ENCODE data around the gene TMTC1. TPM values are rescaled to one million over a fixed set of nuclear protein-coding genes. Genes with fewer than 3 reads are reported as not detected.

TMTC1 gene
- total and polyA plus RNA-seq, 10 donors = 3.4 to 210 (median 137) TPM

DNA sequence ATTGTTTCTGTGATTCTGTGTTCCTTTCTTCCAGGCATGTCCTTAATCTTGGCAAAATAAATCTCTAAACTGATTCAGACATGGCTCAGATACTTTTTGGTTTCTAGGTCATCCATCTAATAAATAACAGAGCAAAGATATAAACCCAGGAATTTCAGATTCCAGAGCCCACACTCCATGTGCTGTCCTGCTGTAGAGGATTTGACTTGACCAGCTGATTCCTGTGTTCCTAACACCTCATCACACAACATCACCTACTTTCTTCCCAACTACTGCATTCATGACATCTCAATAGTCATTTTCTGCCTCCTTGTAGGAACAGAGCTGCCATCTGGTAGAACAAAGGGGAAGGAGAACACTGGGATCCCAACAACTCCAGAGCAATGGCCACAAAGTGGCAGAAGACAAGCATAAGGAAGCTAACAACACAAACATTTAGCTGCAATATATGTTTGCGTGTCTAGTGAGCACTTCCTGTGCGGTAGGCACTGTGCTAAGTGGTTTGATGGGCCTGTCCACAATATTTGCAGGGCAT lies 194.4 kb downstream of the TMTC1 start:
- WGBS, 5 donors = 91 to 96% (median 92%) methylated on average over 2 of the region's 2 CpGs
- DNase-seq = no peak
- peaks cover 0 to 5% (median 0%) of the 10 kb centered on the region in 7 donors for H3K27me3 ChIP-seq (replicated peaks in 1 of 7)
- H3K36me3 ChIP-seq = peaks cover 0 to 10% (median 0%) of the 10 kb centered on the region in 6 donors
- H3K9me3 ChIP-seq = no peaks in the 10 kb centered on the region
- H3K4me3 ChIP-seq = no peak overlapping the region
- H3K4me1 ChIP-seq = peaks cover 0 to 11% (median 3%) of the 10 kb centered on the region in 6 donors
- TF ChIP-seq POLR2A (IDR thresholded peaks at IDR 0.05) (no peak), POLR2AphosphoS5 (IDR thresholded peaks at IDR 0.05) (no peak)
- TF ChIP-seq, protein P1, sequence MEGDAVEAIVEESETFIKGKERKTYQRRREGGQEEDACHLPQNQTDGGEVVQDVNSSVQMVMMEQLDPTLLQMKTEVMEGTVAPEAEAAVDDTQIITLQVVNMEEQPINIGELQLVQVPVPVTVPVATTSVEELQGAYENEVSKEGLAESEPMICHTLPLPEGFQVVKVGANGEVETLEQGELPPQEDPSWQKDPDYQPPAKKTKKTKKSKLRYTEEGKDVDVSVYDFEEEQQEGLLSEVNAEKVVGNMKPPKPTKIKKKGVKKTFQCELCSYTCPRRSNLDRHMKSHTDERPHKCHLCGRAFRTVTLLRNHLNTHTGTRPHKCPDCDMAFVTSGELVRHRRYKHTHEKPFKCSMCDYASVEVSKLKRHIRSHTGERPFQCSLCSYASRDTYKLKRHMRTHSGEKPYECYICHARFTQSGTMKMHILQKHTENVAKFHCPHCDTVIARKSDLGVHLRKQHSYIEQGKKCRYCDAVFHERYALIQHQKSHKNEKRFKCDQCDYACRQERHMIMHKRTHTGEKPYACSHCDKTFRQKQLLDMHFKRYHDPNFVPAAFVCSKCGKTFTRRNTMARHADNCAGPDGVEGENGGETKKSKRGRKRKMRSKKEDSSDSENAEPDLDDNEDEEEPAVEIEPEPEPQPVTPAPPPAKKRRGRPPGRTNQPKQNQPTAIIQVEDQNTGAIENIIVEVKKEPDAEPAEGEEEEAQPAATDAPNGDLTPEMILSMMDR (IDR thresholded peaks at IDR 0.05 in 8 of 11, conservative IDR thresholded peaks at IDR 0.05 in 3 of 11) = no peak
- intact Hi-C loops (cut with DNase I; ENCODE audit: low total_unique reads) = no loop called here
- peak overlapping the region in 2 of 8 donors; percentile 27 to 42 for H3K27ac ChIP-seq

DNA sequence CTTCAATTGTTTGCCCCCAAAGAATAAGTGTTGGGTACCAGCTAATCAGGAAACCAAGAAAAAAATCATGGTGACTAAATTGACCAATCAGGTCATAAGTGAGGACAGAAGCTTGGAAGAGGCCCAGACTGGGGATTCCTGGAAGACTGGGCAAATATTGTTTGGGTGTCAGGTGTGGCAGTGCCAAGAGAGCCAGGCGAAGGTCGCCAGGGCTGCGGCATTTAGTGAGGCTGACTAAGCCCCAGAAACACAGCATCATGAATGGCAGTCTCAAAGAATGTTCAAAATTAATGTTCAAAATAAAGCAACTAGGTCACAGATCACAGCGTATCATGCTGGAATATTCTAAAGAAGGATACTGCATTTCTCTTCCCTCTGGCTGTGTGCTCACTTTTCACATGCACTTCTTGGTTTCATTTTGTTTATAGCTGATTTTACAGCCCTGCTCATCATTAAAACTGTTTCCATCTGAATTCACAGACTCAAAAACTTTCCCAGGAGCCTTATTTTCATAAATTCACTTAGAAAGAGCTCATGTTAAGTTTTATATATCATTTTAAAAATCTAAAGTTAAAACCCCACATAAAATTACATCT lies 201.0 kb downstream of the TMTC1 start:
- no peak for TF ChIP-seq POLR2A (IDR thresholded peaks at IDR 0.05)
- TF ChIP-seq POLR2AphosphoS5 (IDR thresholded peaks at IDR 0.05) = no peak
- TF ChIP-seq, protein P1 (IDR thresholded peaks at IDR 0.05 in 8 of 11, conservative IDR thresholded peaks at IDR 0.05 in 3 of 11) = no peak
- Histone ChIP-seq H3K27ac (peak overlapping the region in 7 of 8 donors; percentile 30 to 83 (median 58)), H3K4me3 (no peak overlapping the region), H3K36me3 (no peaks in the 10 kb centered on the region), H3K9me3 (no peaks in the 10 kb centered on the region), H3K4me1 (peaks cover 18 to 53% (median 39%) of the 10 kb centered on the region in 6 donors), H3K27me3 (replicated peaks in 1 of 7) (no peaks in the 10 kb centered on the region)
- intact Hi-C loops (cut with DNase I; ENCODE audit: low total_unique reads) = no loop called here
- WGBS, 5 donors = 82 to 91% (median 87%) methylated on average over 4 of the region's 4 CpGs
- DNase-seq = no peak

DNA sequence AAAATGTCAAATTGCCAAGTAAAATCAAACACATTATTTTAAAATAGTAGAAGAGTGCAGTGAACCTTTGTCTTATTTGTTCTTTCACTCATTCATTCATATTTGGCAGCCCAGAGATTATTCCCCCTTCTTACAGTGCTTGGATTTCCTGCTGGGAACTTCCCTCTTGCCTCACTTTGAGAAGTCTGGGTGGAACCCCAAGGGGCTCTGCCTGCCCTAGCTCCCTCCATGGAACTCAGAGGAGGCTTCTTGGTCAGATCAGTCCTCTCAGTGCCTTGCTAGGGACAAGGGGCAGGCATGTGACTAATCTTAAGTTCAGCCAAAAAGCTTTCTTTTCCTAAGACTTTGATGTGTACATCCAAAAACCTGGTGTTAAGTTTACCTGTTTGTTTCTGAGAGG lies 201.6 kb downstream of the TMTC1 start:
- H3K4me3 ChIP-seq = no peak overlapping the region
- no peaks in the 10 kb centered on the region for H3K27me3 ChIP-seq (replicated peaks in 1 of 7)
- no peaks in the 10 kb centered on the region for H3K36me3 ChIP-seq
- H3K9me3 ChIP-seq = no peaks in the 10 kb centered on the region
- peaks cover 18 to 59% (median 43%) of the 10 kb centered on the region in 6 donors for H3K4me1 ChIP-seq
- intact Hi-C loops (cut with DNase I; ENCODE audit: low total_unique reads) = no loop called here
- H3K27ac ChIP-seq = peak overlapping the region in 7 of 8 donors; percentile 30 to 83 (median 58)
- no peak for DNase-seq
- TF ChIP-seq POLR2AphosphoS5 (IDR thresholded peaks at IDR 0.05) (no peak), POLR2A (IDR thresholded peaks at IDR 0.05) (no peak)
- TF ChIP-seq, protein P1 (IDR thresholded peaks at IDR 0.05 in 8 of 11, conservative IDR thresholded peaks at IDR 0.05 in 3 of 11) = no peak

DNA sequence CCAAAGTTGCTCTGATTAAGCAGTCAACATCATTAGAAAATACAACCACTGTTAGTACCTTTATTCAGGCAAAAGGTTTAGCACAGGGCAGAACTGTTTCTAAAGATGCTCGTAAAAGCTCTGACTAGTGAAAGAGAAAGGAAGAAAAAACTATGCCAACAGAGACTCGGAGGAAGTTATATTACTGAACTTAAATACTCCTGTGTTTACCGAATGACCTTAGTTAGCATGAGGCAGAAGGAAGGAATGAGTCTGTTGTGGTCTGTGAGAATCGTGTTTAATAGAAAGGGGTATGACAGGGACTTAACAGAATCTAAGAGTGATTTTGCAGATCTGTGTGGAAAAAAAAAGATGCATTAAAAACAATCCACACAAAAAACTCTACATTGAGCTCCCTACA lies 202.1 kb downstream of the TMTC1 start:
- H3K36me3 ChIP-seq = no peaks in the 10 kb centered on the region
- DNase-seq = no peak
- TF ChIP-seq POLR2A (IDR thresholded peaks at IDR 0.05) = no peak
- TF ChIP-seq POLR2AphosphoS5 (IDR thresholded peaks at IDR 0.05) = no peak
- TF ChIP-seq, protein P1 (IDR thresholded peaks at IDR 0.05 in 8 of 11, conservative IDR thresholded peaks at IDR 0.05 in 3 of 11) = no peak
- intact Hi-C loops (cut with DNase I; ENCODE audit: low total_unique reads) = no loop called here
- peaks cover 18 to 63% (median 45%) of the 10 kb centered on the region in 6 donors for H3K4me1 ChIP-seq
- no peaks in the 10 kb centered on the region for H3K9me3 ChIP-seq
- 14 to 32% (median 25%) methylated on average over 4 of the region's 4 CpGs for WGBS, 5 donors
- no peaks in the 10 kb centered on the region for H3K27me3 ChIP-seq (replicated peaks in 1 of 7)
- no peak overlapping the region for H3K4me3 ChIP-seq
- peak overlapping the region in 7 of 8 donors; percentile 30 to 83 (median 58) for H3K27ac ChIP-seq

All from spleen (tissue), 11 donors.